ENCODE measurements around the gene TKT.

The TKT gene

DNA sequence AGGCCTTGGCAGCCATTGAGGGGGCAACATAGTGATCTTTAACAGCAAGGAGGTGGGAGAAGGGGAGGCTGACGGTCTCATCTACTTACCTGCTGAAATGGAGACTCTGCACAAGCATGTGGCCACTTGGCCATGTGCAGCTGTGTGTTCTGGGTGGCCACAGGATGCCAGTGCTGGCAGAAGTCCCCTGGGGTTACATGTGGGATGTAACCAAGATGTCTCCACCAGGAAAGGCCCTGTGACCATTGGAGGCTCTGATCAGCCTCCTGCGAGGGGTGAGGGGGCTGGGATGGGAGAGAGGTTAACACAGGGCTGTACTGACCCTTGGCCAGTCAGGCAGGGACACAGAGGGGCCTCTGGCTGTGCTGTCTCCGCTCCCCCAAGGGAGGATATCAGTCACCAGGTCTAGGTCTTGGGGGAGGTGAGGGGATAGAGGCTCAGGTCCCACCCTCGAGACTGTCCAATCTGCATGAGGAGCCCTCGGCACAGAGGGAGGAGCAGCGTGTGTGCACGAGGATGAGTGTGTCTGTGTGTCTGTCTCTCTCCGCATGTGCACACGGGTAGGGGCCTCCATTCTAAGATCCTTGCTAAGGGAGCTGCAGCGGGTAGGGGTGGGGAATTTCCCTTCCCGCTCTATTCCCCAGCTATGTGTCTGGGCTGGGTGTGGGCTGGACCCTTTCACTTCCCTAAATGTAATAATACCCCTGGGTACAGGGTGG, 75.4 kb downstream of the TKT start:
- TF ChIP-seq SIN3A (IDR thresholded peaks at IDR 0.05; ENCODE audit: borderline replicate concordance, insufficient read depth, low read length) (no peak), POLR2AphosphoS5 (IDR thresholded peaks at IDR 0.05; ENCODE audit: low read depth, low read length) (no peak), TAF1 (IDR thresholded peaks at IDR 0.05; ENCODE audit: borderline replicate concordance, insufficient read depth, low read length) (no peak), FOXP2 (optimal IDR thresholded peaks at IDR 0.05; ENCODE audit: borderline replicate concordance, extremely low read depth, extremely low read length, insufficient read depth) (no peak)
- TF ChIP-seq, protein P1, sequence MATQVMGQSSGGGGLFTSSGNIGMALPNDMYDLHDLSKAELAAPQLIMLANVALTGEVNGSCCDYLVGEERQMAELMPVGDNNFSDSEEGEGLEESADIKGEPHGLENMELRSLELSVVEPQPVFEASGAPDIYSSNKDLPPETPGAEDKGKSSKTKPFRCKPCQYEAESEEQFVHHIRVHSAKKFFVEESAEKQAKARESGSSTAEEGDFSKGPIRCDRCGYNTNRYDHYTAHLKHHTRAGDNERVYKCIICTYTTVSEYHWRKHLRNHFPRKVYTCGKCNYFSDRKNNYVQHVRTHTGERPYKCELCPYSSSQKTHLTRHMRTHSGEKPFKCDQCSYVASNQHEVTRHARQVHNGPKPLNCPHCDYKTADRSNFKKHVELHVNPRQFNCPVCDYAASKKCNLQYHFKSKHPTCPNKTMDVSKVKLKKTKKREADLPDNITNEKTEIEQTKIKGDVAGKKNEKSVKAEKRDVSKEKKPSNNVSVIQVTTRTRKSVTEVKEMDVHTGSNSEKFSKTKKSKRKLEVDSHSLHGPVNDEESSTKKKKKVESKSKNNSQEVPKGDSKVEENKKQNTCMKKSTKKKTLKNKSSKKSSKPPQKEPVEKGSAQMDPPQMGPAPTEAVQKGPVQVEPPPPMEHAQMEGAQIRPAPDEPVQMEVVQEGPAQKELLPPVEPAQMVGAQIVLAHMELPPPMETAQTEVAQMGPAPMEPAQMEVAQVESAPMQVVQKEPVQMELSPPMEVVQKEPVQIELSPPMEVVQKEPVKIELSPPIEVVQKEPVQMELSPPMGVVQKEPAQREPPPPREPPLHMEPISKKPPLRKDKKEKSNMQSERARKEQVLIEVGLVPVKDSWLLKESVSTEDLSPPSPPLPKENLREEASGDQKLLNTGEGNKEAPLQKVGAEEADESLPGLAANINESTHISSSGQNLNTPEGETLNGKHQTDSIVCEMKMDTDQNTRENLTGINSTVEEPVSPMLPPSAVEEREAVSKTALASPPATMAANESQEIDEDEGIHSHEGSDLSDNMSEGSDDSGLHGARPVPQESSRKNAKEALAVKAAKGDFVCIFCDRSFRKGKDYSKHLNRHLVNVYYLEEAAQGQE (IDR thresholded peaks at IDR 0.05; ENCODE audit: insufficient read depth in 1 of 2, low read depth in 2 of 2, low read length in 2 of 2): no peak

DNA sequence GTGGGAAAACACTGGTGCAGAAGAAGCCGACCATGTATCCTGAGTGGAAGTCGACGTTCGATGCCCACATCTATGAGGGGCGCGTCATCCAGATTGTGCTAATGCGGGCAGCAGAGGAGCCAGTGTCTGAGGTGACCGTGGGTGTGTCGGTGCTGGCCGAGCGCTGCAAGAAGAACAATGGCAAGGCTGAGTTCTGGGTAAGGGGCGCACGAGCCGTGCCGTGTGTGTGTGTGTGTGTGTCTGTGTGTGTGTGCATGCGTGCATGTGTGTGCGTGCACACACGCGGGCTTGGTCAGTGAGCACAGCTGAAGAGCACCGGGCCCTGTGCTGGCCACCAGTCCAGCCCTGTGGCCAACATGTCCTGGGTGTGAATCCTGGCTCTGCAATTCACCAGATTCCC, 76.2 kb downstream of the TKT start:
- TF ChIP-seq FOXP2 (optimal IDR thresholded peaks at IDR 0.05; ENCODE audit: borderline replicate concordance, extremely low read depth, extremely low read length, insufficient read depth) (no peak), POLR2AphosphoS5 (IDR thresholded peaks at IDR 0.05; ENCODE audit: low read depth, low read length) (no peak), TAF1 (IDR thresholded peaks at IDR 0.05; ENCODE audit: borderline replicate concordance, insufficient read depth, low read length) (no peak), SIN3A (IDR thresholded peaks at IDR 0.05; ENCODE audit: borderline replicate concordance, insufficient read depth, low read length) (no peak)
- TF ChIP-seq, protein P1 (IDR thresholded peaks at IDR 0.05; ENCODE audit: insufficient read depth in 1 of 2, low read depth in 2 of 2, low read length in 2 of 2): no peak

- TF ChIP-seq FOXP2 (optimal IDR thresholded peaks at IDR 0.05; ENCODE audit: borderline replicate concordance, extremely low read depth, extremely low read length, insufficient read depth): no peak
- no peak for TF ChIP-seq SIN3A (IDR thresholded peaks at IDR 0.05; ENCODE audit: borderline replicate concordance, insufficient read depth, low read length)
- no peak for TF ChIP-seq TAF1 (IDR thresholded peaks at IDR 0.05; ENCODE audit: borderline replicate concordance, insufficient read depth, low read length)
- TF ChIP-seq, protein P1 (IDR thresholded peaks at IDR 0.05; ENCODE audit: insufficient read depth in 1 of 2, low read depth in 2 of 2, low read length in 2 of 2): no peak
- TF ChIP-seq POLR2AphosphoS5 (IDR thresholded peaks at IDR 0.05; ENCODE audit: low read depth, low read length): no peak
Observed at GRCh38 chr3:53178246-53178645, 77.6 kb downstream of the TKT start.

GRCh38 chr3:53175613-53176540, 79.9 kb downstream of the TKT start:
- TF ChIP-seq SIN3A (IDR thresholded peaks at IDR 0.05; ENCODE audit: borderline replicate concordance, insufficient read depth, low read length) (no peak), TAF1 (IDR thresholded peaks at IDR 0.05; ENCODE audit: borderline replicate concordance, insufficient read depth, low read length) (no peak), FOXP2 (optimal IDR thresholded peaks at IDR 0.05; ENCODE audit: borderline replicate concordance, extremely low read depth, extremely low read length, insufficient read depth) (no peak), POLR2AphosphoS5 (IDR thresholded peaks at IDR 0.05; ENCODE audit: low read depth, low read length) (no peak)
- TF ChIP-seq, protein P1 (IDR thresholded peaks at IDR 0.05; ENCODE audit: insufficient read depth in 1 of 2, low read depth in 2 of 2, low read length in 2 of 2): no peak
